NT2/D1 (cell line): ENCODE data around the gene ZNF470.

Source experiments
- DNase-seq: peaks from one replicate; pipeline ENCODE4 v3.0.0-alpha.2; 2011; ENCODE audit warnings: low read depth, low spot score
- H3K27me3 ChIP-seq: 2 replicates; pipeline ENCODE4 v1.6.0; 2011; ENCODE audit warnings: mild to moderate bottlenecking; ENCODE audit not compliant: insufficient read length, insufficient read depth
- H3K36me3 ChIP-seq: 2 replicates; pipeline ENCODE4 v1.6.1; 2011; ENCODE audit warnings: mild to moderate bottlenecking, low read length, mixed read lengths; ENCODE audit not compliant: insufficient read depth, insufficient read length
- H3K4me1 ChIP-seq: 2 replicates; pipeline ENCODE4 v1.5.1; 2011; ENCODE audit not compliant: insufficient read depth, insufficient read length
- H3K4me3 ChIP-seq: 2 replicates; pipeline ENCODE4 v1.5.1; 2011; ENCODE audit warnings: low read depth; ENCODE audit not compliant: insufficient read length
- H3K9ac ChIP-seq: 2 replicates; pipeline ENCODE4 v1.6.0; 2011; ENCODE audit warnings: low read depth; ENCODE audit not compliant: insufficient read length
- H3K9me3 ChIP-seq: 2 replicates; pipeline ENCODE4 v1.5.1; 2011; ENCODE audit warnings: mild to moderate bottlenecking, low read length; ENCODE audit not compliant: insufficient read depth
- SUZ12 ChIP-seq: IDR thresholded peaks from 2 replicates; pipeline ENCODE4 v1.6.1; 2011; ENCODE audit not compliant: insufficient read length, insufficient read depth; ENCODE audit errors: extremely low read depth
- YY1 ChIP-seq: IDR thresholded peaks from 2 replicates; pipeline ENCODE4 v1.6.1; 2011; ENCODE audit not compliant: insufficient read length, insufficient read depth
- ZNF274 ChIP-seq: IDR thresholded peaks from 2 replicates; pipeline ENCODE4 v1.6.1; 2011; ENCODE audit warnings: mild to moderate bottlenecking, low read depth, low read length

Gene ZNF470

DNA sequence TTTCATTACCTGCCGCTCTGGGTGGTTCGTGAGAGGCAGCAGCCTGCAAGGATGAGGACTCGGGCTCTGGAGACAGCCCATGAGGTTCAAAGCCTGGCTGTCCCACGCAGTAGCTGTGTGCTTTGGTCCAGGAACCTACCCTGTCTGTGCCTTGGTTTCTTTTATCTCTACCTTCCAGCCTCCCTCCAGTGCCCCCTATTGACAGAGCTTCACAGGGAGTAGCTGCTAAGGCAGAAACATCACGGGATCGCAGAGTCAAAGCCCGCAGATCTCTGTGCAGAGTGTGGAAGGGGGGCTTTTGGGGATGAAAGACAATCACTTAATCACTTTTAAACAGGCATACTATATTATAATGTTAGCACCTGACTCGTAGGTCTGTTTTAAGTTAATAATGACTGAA lies 44.0 kb downstream of the ZNF470 start:
- Histone ChIP-seq H3K4me3 (no peak overlapping the region), H3K4me1 (no peaks in the 10 kb centered on the region), H3K36me3 (peaks cover 15% of the 10 kb centered on the region), H3K9me3 (no peaks in the 10 kb centered on the region), H3K9ac (no peak overlapping the region), H3K27me3 (no peaks in the 10 kb centered on the region)
- TF ChIP-seq SUZ12 (no peak), ZNF274 (no peak), YY1 (no peak)
- DNase-seq: no peak

DNA sequence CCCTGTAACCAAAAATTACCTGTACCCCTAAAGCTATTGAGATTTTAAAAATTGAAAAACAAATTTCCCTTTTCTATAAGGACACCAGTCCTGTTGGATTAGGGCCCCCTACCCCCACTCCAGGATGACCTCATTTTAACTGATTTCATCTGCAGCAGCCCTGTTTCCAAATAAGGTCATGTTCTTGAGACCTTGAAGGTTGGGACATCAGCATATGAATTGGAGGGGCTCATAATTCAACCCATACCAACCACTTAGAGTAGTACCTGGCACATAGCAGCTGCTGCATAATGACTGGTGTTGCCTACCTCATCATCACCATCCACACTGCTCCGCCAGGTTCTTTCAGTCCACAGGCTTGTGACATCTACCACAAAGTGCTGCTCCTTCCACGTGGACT lies 45.5 kb downstream of the ZNF470 start:
- no peak for DNase-seq
- H3K4me3 ChIP-seq: no peak overlapping the region
- peaks cover 19% of the 10 kb centered on the region for H3K36me3 ChIP-seq
- no peaks in the 10 kb centered on the region for H3K9me3 ChIP-seq
- H3K9ac ChIP-seq: no peak overlapping the region
- no peaks in the 10 kb centered on the region for H3K4me1 ChIP-seq
- TF ChIP-seq SUZ12: no peak
- no peak for TF ChIP-seq ZNF274
- TF ChIP-seq YY1: no peak
- no peaks in the 10 kb centered on the region for H3K27me3 ChIP-seq

DNA sequence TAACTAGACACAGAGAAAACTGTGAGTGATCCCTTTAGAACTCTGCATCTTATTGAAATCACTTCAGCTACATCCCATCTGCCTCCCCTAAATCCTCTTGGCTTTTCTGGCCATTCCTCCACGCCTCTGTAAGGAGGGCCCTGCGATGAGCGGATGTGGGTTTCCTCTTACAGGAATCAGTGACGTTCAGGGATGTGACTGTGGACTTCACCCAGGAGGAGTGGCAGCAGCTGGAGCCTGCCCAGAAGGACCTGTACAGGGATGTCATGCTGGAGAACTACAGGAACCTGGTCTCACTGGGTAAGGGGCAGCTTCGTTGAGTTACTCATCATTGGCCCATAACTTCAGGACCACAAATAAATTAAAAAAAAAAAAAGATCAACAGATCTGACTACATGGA lies 46.4 kb downstream of the ZNF470 start:
- H3K4me3 ChIP-seq: no peak overlapping the region
- H3K4me1 ChIP-seq: no peaks in the 10 kb centered on the region
- TF ChIP-seq ZNF274 (no peak), SUZ12 (no peak), YY1 (no peak)
- peaks cover 23% of the 10 kb centered on the region for H3K36me3 ChIP-seq
- no peak overlapping the region for H3K9ac ChIP-seq
- no peaks in the 10 kb centered on the region for H3K27me3 ChIP-seq
- no peaks in the 10 kb centered on the region for H3K9me3 ChIP-seq
- DNase-seq: no peak

DNA sequence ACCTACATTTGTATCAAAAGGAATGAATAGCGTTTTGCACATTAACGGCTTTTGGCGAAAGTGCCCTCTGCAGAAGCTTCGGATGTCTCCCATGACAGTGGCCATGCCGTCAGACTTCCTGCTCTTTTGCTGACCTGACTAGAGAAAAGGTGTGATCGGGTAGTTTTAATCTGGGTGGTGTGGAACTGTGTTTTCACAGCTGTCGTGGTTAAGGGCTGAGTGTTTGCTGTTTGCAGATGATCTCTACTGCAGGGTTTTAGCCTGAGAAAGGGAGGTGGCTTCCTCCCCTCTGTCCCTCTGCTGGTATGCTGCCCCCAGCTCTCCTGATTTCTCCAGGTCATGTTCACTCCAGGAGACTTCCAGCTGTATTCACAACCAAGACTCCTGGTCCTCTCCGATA lies 50.3 kb downstream of the ZNF470 start:
- no peak for DNase-seq
- no peaks in the 10 kb centered on the region for H3K4me1 ChIP-seq
- H3K36me3 ChIP-seq: peaks cover 39% of the 10 kb centered on the region
- H3K4me3 ChIP-seq: no peak overlapping the region
- no peak overlapping the region for H3K9ac ChIP-seq
- H3K9me3 ChIP-seq: no peaks in the 10 kb centered on the region
- no peaks in the 10 kb centered on the region for H3K27me3 ChIP-seq
- TF ChIP-seq YY1: no peak
- TF ChIP-seq SUZ12: no peak
- TF ChIP-seq ZNF274: no peak

DNA sequence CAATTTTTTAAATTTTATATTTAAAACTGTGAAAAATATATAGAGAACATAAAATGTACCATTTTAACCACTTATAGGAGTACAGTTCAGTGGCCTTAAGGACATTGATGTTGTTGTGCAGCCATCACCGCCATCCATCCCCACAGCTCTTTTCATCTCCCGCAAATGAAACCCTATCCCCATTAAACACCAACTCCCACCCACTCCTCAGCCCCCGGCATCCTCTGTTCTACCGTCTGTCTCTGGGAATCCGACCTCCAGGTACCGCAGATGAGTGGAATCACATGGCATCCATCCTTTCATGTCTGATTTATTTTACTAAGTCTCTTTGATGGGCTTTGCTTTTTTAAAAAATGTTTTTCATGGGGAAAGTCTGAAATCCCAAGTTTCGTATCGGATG lies 51.9 kb downstream of the ZNF470 start:
- Histone ChIP-seq H3K9ac (no peak overlapping the region), H3K4me1 (no peaks in the 10 kb centered on the region), H3K27me3 (no peaks in the 10 kb centered on the region), H3K36me3 (peaks cover 42% of the 10 kb centered on the region), H3K4me3 (no peak overlapping the region), H3K9me3 (no peaks in the 10 kb centered on the region)
- DNase-seq: no peak
- TF ChIP-seq YY1 (no peak), ZNF274 (no peak), SUZ12 (no peak)

DNA sequence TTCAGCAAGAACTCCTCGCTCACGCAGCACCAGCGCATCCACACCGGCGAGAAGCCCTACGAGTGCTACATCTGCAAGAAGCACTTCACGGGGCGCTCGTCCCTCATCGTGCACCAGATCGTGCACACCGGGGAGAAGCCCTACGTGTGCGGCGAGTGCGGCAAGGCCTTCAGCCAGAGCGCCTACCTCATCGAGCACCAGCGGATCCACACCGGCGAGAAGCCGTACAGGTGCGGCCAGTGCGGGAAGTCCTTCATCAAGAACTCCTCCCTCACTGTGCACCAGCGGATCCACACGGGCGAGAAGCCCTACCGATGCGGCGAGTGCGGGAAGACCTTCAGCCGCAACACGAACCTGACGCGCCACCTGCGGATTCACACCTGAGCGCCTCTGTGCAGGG lies 55.1 kb downstream of the ZNF470 start:
- Histone ChIP-seq H3K27me3 (no peaks in the 10 kb centered on the region), H3K9me3 (no peaks in the 10 kb centered on the region), H3K4me1 (no peaks in the 10 kb centered on the region), H3K4me3 (no peak overlapping the region), H3K36me3 (peaks cover 56% of the 10 kb centered on the region), H3K9ac (no peak overlapping the region)
- no peak for DNase-seq
- TF ChIP-seq ZNF274: no peak
- no peak for TF ChIP-seq SUZ12
- TF ChIP-seq YY1: no peak

DNA sequence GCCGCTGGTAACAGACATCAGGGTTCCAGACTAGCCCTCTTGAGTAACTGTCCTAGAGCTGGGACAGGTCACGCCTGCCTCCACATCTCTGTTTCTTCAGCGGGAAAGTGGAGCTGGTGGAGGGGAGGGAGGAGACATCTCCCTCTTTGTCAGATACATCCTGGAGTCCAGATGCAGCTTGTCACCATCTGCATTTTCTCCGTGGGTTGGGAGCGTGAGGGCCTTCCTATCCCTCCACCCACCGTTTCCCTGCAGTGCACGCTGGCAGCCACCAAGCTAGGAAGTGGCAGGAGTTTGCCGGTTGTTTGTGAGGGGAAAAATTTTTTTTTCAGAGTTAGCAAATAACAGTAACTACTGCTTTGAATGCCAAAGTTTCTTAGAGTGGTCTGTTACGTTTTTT lies 55.7 kb downstream of the ZNF470 start:
- no peak overlapping the region for H3K9ac ChIP-seq
- no peak overlapping the region for H3K4me3 ChIP-seq
- no peaks in the 10 kb centered on the region for H3K27me3 ChIP-seq
- TF ChIP-seq YY1: no peak
- TF ChIP-seq ZNF274: no peak
- no peak for TF ChIP-seq SUZ12
- H3K9me3 ChIP-seq: no peaks in the 10 kb centered on the region
- no peaks in the 10 kb centered on the region for H3K4me1 ChIP-seq
- peaks cover 50% of the 10 kb centered on the region for H3K36me3 ChIP-seq
- DNase-seq: no peak

DNA sequence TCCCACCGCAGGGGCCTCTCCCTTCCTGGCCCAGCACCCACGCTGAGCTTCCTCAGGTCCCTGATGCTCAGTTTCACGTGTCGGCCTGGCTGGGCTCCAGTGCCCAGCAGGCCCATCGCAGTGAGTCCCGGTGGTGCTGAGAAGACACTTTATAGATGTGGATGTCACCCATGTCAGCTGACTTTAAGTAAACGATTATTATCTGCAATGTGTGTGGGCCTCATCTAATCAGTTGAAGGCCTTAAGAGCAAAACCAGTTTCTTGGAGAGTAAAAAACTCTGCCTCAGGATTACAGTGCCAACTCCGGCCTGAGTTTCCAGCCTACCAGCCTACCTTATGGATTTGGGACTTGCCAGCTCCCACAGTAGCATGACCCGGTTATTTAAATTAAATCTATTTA lies 58.4 kb downstream of the ZNF470 start:
- DNase-seq: no peak
- Histone ChIP-seq H3K9me3 (no peaks in the 10 kb centered on the region), H3K36me3 (peaks cover 47% of the 10 kb centered on the region), H3K27me3 (no peaks in the 10 kb centered on the region), H3K9ac (no peak overlapping the region), H3K4me1 (no peaks in the 10 kb centered on the region), H3K4me3 (no peak overlapping the region)
- no peak for TF ChIP-seq YY1
- no peak for TF ChIP-seq SUZ12
- no peak for TF ChIP-seq ZNF274
